AML-193 (cell line): ENCODE data around the gene LEKR1.
"Not testable (repeated sequence)": the region's sequence is repeated elsewhere in the genome, so short reads cannot be mapped to it uniquely, and the experiment has no call there.

ENCODE experiments used
- DNase-seq, 2 experiments: peaks; one replicate each; lab custom pipeline; 2025; lab: John Stamatoyannopoulos, UW

Gene LEKR1

DNA sequence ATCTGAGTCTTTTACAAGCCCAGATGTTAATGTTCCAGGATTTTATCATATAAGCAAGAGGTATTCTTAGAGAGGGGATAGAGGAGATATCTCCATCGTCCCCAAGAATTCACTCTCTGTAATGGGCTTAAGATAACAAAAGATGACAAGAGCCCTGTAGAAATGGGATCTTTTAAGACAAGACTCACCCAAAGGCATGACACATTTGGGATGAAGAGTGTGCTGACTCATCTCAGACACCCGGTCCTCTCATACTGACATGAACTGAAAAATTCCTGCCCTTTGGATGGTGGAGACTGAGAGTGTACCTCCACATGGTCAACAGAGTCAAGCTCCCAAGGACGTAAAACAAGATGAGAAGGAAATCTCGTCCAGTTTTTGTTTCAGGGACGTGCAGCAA, 11.0 kb downstream of the LEKR1 start:
- DNase-seq: no peak

- no peak for DNase-seq
These were observed 11.9 kb downstream of the LEKR1 start for GRCh38 chr3:156838035-156838434.

GRCh38 chr3:156840826-156841689, 14.9 kb downstream of the LEKR1 start:
- no peak for DNase-seq

DNA sequence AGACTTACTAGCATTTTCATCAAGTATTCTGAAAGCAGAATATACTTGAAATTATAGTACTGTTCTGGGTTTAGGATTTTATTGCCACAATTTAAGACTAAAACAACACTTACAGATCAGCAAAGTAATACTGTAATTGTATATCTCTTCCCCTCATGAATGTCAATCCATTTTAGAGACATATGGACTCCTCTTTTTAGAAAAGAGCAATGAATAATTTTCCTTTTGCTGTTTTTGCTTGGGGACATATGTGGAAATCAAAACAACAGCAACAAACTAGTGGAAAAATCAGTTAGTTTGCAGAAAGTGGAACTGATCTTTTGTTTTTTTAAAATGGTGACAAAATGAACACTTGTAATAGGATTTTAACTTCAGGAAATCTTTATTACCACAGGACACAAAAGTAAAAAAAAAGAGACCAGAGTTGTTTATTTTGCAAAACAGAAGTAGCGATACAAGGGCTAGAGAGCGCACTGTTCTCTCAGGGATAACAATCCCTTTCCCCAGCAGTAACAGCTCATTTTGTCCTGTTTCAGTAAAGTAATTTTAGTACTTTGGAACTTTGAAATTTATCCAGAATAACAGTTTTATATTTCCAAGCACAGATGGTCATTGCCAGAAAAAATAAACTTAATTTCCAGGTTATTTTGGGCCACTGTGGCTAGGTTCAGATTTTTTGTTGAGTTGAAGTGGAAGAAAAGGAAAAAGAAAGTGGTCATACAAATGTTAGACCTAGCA, 17.1 kb downstream of the LEKR1 start:
- DNase-seq: no peak

DNA sequence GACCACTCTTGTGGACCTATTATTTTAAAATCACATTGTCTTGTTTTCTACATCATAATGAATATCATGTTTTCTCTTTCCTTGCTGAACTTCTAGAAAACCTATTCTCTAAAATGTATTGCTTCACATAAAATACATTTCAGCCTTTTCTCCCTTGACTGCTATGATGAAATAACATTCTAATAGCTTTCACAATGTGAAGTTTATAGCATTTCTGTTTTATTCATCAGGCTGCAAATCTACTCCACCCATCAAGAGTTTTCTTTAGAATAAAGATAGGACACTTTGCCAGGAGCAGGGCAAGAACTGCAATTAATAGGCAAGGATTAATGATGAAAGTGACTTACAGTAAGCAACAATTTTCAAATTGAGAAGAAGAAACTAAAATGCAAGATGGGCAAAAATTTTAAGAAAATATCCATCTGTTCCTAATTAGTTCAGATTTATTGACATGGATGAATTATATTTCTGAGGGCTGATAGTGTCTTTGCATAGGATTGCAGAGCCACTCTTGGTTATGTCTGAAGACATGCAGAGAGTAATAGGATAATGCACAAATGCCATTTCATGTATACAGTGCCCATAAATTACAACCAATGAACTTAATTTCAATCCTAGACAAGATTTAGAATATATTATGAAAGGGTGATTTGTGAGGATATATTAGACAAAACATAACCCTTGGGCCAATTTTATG, 21.7 kb downstream of the LEKR1 start:
- DNase-seq: no peak

DNA sequence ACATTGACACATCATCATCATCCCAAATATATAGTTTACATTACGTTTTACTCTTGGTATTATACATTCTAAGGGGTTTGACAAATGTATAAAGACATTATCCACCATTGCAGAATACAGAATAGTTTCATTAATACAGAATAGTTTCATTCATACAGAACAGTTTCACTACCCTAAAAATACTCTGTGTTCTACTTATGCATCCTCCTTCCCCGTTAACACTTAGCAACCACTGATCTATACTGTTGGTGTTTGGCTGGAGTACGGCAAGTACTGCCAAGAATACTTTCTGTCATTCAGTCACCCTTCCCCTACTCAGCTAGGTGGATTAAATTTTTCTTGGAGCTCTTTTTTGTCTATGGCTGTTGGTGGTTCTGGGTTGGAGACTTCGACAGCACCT, 33.4 kb downstream of the LEKR1 start:
- DNase-seq: no peak

DNA sequence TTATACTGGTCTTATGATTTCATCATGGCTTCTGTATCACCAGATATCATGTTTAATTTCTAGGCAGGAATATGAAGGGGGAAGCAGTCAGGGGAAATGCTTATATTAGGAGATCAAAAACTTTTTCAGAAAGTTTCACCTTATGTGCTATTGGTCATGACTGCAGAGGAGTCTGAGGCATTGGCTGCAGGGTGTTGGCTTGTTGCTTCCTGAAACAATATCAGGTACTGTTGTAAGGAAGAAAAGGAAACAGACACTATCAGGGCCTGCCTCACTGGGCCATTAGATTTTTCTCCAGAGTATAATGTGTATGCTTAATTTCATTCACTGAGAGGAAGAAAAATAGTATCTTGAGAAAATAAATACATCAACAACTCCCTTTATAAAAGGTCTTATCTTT, 34.7 kb downstream of the LEKR1 start:
- no peak for DNase-seq

DNA sequence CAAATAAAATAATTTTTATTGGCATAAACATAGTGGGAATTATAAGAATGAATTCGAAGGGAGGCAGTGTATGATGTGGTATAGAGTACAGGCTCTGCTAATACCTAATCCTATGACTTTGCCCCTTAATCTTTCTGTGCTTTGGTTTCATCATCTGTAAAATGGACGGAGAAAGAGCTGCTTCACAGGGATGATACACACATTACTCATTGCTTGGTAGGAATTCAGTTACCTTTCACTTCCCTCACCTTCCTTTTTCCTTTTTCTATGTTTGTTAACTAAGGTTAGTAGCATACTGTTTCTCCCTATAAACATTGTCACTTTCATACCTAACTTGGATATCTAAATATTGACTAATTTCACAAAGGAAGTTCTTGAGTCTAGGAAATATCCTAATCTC, 36.2 kb downstream of the LEKR1 start:
- no peak for DNase-seq

DNA sequence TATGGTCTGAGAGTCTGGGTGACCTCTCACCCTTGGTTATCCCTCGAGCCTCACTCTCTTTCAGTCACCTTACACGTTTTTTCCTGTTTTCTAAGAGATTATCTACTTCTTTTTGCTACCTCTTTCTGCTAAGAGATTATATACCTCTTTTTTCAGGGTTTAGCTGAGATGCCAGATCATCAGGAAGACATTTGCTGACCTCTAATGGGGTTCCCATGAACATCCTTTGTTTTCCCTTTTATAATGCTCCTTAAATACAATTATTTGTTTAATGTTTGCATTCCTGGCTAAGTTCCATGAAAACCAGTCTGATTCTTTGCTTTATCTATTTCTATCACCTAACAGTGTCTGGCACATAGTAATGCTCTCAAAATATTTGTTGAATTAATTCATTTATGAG, 39.6 kb downstream of the LEKR1 start:
- DNase-seq: no peak

- no peak for DNase-seq
These were observed 41.0 kb downstream of the LEKR1 start for GRCh38 chr3:156867174-156867573.

GRCh38 chr3:156867920-156868319, 41.8 kb downstream of the LEKR1 start:
- no peak for DNase-seq

DNA sequence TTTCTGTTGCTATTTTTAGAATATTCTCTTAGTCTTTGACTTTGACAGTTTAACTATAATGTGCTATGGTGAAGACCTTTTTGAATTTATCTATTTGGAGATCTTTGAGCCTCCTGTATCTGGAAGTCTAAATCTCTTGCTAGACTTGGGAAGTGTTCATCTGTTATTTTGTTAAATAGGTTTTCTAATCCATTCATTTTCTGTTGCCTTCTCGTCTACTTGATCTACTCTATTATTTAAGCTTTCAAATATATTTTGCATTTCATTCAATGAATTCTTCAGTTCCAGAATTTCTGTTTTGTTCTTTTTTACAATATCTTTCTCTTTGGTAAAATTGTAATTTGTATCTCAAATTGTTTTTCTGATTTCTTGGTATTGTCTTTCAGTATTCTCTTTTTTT, 47.8 kb downstream of the LEKR1 start:
- DNase-seq: no peak

DNA sequence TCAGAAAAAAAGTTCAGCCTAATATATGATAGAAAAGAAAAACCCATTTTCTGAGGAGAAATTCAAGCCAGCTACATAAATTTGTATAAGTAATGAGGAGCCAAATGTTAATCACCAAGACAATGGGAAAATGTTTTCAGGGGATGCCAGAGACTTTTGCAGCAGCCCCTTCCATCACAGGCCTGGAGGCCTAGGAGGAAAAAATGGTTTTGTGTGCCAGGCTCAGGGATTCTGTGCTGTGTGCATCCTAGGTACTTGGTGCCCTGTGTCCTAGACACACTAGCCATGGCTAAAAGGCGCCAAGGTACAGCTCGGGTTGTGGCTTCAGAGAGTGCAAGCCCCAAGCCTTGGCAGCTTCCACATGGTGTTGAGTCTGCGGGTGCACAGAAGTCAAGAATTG, 53.3 kb downstream of the LEKR1 start:
- not testable (repeated sequence) for DNase-seq

DNA sequence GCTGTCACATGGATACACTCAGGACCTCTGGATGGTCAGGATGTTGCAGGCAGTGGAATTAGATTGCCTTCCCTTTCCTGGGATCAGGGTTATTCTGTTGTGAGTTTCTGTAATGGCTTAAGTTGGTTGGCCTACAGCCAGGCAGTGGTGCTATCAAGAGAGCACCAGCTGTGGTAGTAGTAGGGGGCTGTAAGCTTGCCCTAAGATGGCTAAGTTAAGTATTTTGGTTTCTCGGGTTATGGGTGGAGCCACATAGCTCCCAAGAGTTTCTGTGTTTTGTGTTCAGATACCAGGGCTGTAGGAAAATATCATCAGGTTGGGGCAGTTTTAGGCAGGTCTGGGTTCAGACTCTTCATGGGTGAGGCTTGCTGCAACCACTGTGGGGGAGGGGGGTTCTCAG, 59.6 kb downstream of the LEKR1 start:
- no peak for DNase-seq

DNA sequence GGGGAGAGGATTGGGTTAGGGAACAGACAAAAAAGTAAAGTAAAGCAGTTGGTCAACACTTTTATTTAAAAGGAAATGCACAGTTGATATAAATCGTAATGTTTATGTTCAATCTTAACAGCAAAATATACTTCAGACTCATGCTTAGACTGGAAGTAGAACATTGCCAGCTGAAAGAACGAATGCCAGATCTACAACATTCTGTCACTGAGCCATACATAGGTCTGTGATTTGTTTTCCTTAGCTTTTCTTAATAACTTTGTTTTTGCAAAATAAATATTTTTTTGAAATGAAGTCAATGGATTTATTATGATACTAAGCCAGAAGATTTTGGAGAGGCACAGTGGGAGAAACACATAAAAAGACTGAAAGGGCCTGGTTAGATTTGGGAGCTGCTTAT, 62.0 kb downstream of the LEKR1 start:
- no peak for DNase-seq

- DNase-seq: no peak
These were observed 62.4 kb downstream of the LEKR1 start for GRCh38 chr3:156888576-156888975.

- DNase-seq: no peak
These were observed 66.5 kb downstream of the LEKR1 start for GRCh38 chr3:156892701-156893100.

GRCh38 chr3:156895374-156895773, 69.2 kb downstream of the LEKR1 start:
- DNase-seq: not testable (repeated sequence)

DNA sequence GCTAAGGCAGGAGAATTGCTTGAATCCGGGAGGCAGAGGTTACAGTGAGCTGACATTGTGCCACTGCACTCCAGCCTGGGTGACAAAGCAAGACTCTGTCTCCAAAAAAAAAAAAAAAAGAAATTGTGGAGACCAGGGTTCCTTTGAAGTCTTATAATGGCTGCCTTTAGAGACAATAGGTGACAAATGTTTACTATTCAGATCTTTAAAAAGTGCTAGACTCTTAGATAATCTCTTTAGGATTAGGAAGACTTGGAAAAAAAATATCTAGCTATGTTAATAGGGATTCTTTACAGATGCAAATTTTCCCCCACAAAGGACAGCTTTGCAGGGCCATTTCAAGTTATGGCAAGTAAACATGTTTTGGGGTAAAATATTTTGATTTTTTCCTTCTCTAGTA, 71.7 kb downstream of the LEKR1 start:
- DNase-seq: not testable (repeated sequence)

- no peak for DNase-seq
These were observed 72.2 kb downstream of the LEKR1 start for GRCh38 chr3:156898296-156898880.

DNA sequence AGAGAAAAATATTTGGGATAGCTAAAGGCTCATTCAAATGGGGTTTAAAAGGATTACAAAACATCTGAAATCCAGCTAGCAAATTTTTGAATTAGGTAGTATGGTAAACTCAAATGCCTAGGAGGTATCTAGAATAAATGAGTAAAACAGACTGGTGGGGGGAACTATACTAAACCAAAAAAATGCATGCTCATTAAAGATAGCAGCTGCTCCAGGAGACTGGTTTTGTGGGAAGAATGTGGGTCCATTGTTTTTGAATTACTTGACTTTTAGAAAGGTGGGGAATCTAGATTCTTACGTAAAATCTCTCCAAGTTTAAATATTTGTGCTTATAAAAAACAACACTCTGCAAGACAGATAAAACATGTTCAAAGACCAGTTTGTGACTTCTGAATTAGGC, 73.8 kb downstream of the LEKR1 start:
- no peak for DNase-seq

DNA sequence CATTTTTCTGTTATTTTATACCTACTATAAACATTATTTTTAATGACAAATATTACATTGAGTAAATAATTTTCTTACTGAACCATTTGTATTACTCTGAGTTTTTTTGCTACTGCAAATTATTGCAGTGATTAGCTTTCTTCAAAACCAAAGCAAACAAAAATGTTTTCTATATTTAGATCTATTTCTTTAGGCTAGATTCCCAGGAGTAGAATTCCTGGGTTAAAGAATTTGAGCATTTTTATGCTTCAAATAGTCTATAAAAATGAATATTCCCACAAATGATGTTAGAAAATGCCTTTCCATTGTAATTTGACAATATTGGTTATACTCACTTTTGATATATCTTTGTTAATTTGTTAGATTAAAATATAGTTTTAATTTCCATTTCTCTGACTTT, 76.8 kb downstream of the LEKR1 start:
- DNase-seq: no peak
